PC-3 (cell line): Measurements from ENCODE around the gene HSPB7. TPM values are rescaled to one million over a fixed set of nuclear protein-coding genes. Genes with fewer than 3 reads are reported as not detected.

Experiments used
- ATAC-seq: fragments of 200-7000 bp; cut with Tn5 transposase; 2 replicates; pipeline ENCODE4 v1.9.1; 2020; ENCODE audit warnings: mild to moderate bottlenecking, moderate library complexity
- BruUV-seq: library from RNA; stranded (reverse); fragments of 400-500 nt; replicated peaks from 2 replicates; lab custom pipeline; 2021; lab: Mats Ljungman, UMichigan
- CTCF ChIA-PET: fragments of 300-600 bp; sonication (Branson Sonifier 250); formaldehyde crosslinking; loops from one replicate; lab custom pipeline; 2022; ENCODE audit warnings: antibody characterized with exemption; lab: Charles Lee
- POLR2A ChIA-PET: fragments of 300-600 bp; sonication (Branson Sonifier 250); formaldehyde crosslinking; loops from one replicate; lab custom pipeline; 2022; ENCODE audit warnings: antibody characterized with exemption; ENCODE audit not compliant: unreplicated experiment; lab: Charles Lee
- DNase-seq: peaks from one replicate; pipeline ENCODE4 v3.0.0-alpha.2; 2015
- H2AFZ ChIP-seq: fragments of 300-600 bp; sonication (generic); 2 replicates; pipeline ENCODE4 v1.6.0; 2016; ENCODE audit warnings: antibody characterized with exemption, low read length
- H3F3A ChIP-seq: fragments of 300-600 bp; sonication (generic); one replicate; pipeline ENCODE4 v1.6.0; 2017; ENCODE audit warnings: antibody characterized with exemption, low read length, control low read depth, mild to moderate bottlenecking; ENCODE audit not compliant: unreplicated experiment
- H3K27ac ChIP-seq: fragments of 300-600 bp; sonication (generic); 2 replicates; pipeline ENCODE4 v1.5.1; 2016; ENCODE audit warnings: mild to moderate bottlenecking, low read length
- H3K27me3 ChIP-seq: fragments of 300-600 bp; sonication (generic); 2 replicates; pipeline ENCODE4 v1.6.1; 2016; ENCODE audit warnings: low read length, mixed read lengths
- H3K36me3 ChIP-seq: fragments of 300-600 bp; sonication (generic); 2 replicates; pipeline ENCODE4 v1.6.1; 2016; ENCODE audit warnings: low read depth, mixed run types, low read length, mixed read lengths
- H3K4me1 ChIP-seq: fragments of 300-600 bp; sonication (generic); 2 replicates; pipeline ENCODE4 v1.5.1; 2016; ENCODE audit warnings: low read length; ENCODE audit not compliant: insufficient read depth
- H3K4me2 ChIP-seq: fragments of 300-600 bp; sonication (generic); 2 replicates; pipeline ENCODE4 v1.6.0; 2016; ENCODE audit warnings: low read length
- H3K4me3 ChIP-seq: fragments of 300-600 bp; sonication (generic); 2 replicates; pipeline ENCODE4 v1.5.1; 2016; ENCODE audit warnings: mild to moderate bottlenecking, low read length, mixed read lengths
- H3K79me2 ChIP-seq: fragments of 300-600 bp; sonication (generic); 2 replicates; pipeline ENCODE4 v1.6.1; 2017; ENCODE audit warnings: low read length, mixed read lengths
- H3K9ac ChIP-seq: fragments of 300-600 bp; sonication (generic); 2 replicates; pipeline ENCODE4 v1.6.0; 2016; ENCODE audit warnings: mild to moderate bottlenecking, low read length
- H3K9me2 ChIP-seq: fragments of 300-600 bp; sonication (generic); replicated peaks from 2 replicates; pipeline ENCODE4 v1.6.1; 2016; ENCODE audit warnings: mixed run types, low read length, mixed read lengths
- H3K9me3 ChIP-seq: fragments of 300-600 bp; sonication (generic); 2 replicates; pipeline ENCODE4 v1.6.1; 2016; ENCODE audit warnings: low read length, mixed read lengths
- H4K20me1 ChIP-seq: fragments of 300-600 bp; sonication (generic); 2 replicates; pipeline ENCODE4 v1.6.1; 2016; ENCODE audit warnings: low read length, mixed read lengths
- EZH2 ChIP-seq: fragments of 300-600 bp; sonication (generic); IDR thresholded peaks from one replicate; pipeline ENCODE4 v1.6.1; 2017; ENCODE audit warnings: antibody characterized with exemption, mild to moderate bottlenecking, low read length; ENCODE audit not compliant: unreplicated experiment
- EZH2phosphoT487 ChIP-seq: fragments of 300-600 bp; sonication (generic); IDR thresholded peaks from 2 replicates; pipeline ENCODE4 v1.6.1; 2018; ENCODE audit warnings: mild to moderate bottlenecking, antibody characterized with exemption, low read length, borderline replicate concordance
- intact Hi-C: fragments of 100-400 bp; cut with micrococcal nuclease; formaldehyde crosslinking; loops from 2 replicates; pipeline ENCODE4 v1.9.0; 2023
- total RNA-seq: library from RNA; depleted of rRNA; stranded (reverse); fragments of >200 nt; gene quantifications from 2 replicates; pipeline ENCODE4 v1.2.3, GENCODE V29; 2014
- TF ChIP-seq, protein P1 (sequence below): fragments of 300-600 bp; sonication (generic); conservative IDR thresholded peaks from 2 replicates; pipeline ENCODE4 v1.5.1; 2017; ENCODE audit warnings: antibody characterized with exemption, low read depth, mild to moderate bottlenecking, low read length

HSPB7 gene
- total RNA-seq, 1 experiment from 2014 or later = not detected

DNA sequence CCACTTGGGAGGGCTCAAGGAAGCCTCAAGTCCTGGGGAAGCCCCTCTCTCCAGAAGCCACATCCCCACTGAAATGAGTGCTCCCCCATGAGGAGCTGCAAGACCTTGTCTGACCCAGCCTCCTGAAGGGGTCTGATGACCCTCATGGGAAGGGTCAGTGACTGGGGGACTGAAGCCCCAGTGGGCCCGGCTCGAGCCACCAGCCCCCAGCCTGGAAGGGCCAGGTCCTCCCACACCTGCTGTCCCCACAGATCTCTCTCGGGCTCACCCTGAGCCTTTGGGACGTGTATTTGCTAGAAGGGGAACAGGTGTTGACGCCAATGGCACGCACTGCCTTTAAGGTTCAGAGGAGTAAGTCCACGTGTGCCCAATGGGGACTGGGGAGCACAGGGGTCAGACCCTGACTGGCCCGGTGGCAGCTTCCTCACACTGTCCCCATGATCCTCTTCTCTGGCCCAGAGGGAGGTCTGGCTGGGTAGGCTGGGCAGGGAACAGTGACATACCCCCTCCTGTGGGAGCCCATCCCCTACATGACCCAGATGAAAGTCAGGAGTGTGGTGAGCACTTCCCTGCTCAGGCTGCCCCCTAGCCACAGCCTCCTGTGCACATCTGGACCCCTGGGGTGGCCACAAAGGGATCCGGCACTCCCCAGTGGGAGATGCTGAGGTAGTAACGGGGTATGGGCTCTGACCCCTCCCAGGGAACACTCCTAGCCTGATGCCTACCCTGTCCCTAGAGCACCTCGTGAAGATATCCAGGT lies 26.2 kb downstream of the HSPB7 start:
- Histone ChIP-seq H3K36me3 (no peaks in the 10 kb centered on the region), H4K20me1 (no peaks in the 10 kb centered on the region), H3K27me3 (no peaks in the 10 kb centered on the region), H3K4me2 (no peak overlapping the region), H3K4me3 (no peak overlapping the region), H2AFZ (no peak overlapping the region), H3K79me2 (no peaks in the 10 kb centered on the region), H3K9me2 (no peaks in the 10 kb centered on the region), H3K9ac (no peak overlapping the region), H3K27ac (no peak overlapping the region), H3F3A (no peaks in the 10 kb centered on the region), H3K9me3 (no peaks in the 10 kb centered on the region), H3K4me1 (no peaks in the 10 kb centered on the region)
- TF ChIP-seq EZH2 = no peak
- TF ChIP-seq EZH2phosphoT487 = no peak
- no TSS peak for BruUV-seq
- intact Hi-C loops = no loop called here
- ATAC-seq = no peak
- ChIA-PET POLR2A (no interaction called here), CTCF (no interaction called here)
- no peak for DNase-seq

DNA sequence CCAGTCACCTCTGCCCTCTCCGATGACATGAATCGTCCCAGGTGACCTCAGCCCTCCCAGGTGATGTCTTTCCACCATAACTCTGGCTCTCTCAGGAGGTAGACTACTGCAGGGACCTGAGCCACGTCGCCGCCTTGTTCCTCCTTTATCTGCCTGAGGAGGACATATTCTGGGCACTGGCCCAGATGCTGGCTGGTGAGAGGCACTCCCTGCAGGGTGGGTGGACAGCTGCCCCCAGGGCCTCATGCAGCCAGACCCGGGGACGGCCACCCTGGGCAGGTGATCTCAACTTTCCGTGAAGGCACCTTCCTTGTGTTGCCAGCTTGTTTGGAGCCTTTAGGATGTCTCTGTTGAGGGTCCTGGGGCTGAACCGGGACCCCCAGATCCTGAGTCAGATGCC lies 28.1 kb downstream of the HSPB7 start:
- Histone ChIP-seq H3F3A (no peaks in the 10 kb centered on the region), H3K4me3 (no peak overlapping the region), H2AFZ (no peak overlapping the region), H3K4me1 (peaks cover 11% of the 10 kb centered on the region; the same call in 1 of the 2 replicates), H3K79me2 (no peaks in the 10 kb centered on the region), H3K4me2 (no peak overlapping the region), H4K20me1 (no peaks in the 10 kb centered on the region), H3K27ac (no peak overlapping the region), H3K9ac (no peak overlapping the region), H3K36me3 (no peaks in the 10 kb centered on the region), H3K9me3 (no peaks in the 10 kb centered on the region), H3K9me2 (no peaks in the 10 kb centered on the region), H3K27me3 (no peaks in the 10 kb centered on the region)
- CTCF ChIA-PET = no interaction called here
- intact Hi-C loops = no loop called here
- DNase-seq (no peak), ATAC-seq (no peak)
- POLR2A ChIA-PET = no interaction called here
- no peak for TF ChIP-seq EZH2
- TF ChIP-seq EZH2phosphoT487 = no peak
- TF ChIP-seq, protein P1, sequence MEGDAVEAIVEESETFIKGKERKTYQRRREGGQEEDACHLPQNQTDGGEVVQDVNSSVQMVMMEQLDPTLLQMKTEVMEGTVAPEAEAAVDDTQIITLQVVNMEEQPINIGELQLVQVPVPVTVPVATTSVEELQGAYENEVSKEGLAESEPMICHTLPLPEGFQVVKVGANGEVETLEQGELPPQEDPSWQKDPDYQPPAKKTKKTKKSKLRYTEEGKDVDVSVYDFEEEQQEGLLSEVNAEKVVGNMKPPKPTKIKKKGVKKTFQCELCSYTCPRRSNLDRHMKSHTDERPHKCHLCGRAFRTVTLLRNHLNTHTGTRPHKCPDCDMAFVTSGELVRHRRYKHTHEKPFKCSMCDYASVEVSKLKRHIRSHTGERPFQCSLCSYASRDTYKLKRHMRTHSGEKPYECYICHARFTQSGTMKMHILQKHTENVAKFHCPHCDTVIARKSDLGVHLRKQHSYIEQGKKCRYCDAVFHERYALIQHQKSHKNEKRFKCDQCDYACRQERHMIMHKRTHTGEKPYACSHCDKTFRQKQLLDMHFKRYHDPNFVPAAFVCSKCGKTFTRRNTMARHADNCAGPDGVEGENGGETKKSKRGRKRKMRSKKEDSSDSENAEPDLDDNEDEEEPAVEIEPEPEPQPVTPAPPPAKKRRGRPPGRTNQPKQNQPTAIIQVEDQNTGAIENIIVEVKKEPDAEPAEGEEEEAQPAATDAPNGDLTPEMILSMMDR = no peak
- BruUV-seq = no TSS peak

DNA sequence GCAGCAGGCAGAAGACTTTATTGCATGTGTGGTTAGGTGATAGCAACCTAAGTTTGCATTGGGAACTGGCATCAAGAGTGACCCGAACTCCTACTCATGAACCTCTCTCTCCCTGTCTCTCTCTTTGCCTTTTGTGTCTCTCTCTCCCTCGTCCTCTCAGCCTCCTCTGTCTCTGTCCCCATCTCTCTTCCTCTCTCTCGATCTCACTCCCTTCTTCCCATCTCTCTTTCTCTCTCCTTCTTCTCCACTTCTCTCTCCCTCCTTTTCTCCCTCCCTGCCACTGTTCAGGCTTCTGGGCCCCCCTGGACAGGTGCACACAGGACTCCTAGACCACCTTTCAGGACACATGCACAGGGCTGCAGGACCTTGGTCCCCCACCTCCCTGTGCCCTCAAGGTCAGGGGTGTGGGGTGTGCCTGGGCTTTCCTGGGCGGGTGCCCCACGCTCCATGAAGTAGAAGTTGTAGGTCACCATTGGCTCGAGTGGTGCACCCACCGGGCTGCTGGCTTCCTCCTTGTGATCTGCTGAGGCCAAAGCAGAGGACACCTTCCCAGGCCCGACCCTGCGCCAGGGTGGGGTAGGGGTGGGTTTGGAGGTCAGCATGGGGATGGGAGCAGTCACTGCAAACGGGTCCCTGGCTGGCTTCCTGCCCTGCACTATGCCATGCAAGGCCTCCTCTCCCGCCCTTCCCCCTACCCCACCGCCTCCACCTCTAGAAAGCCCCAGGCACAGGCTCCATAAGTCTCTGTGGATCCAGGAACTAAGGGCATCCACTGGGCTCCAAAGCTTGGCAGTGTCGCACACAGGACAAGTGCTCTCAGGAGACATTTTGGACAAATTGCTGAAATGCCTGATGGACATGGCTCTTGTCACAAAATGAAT lies 28.7 kb downstream of the HSPB7 start:
- Histone ChIP-seq H4K20me1 (no peaks in the 10 kb centered on the region), H2AFZ (no peak overlapping the region), H3K4me2 (no peak overlapping the region), H3K4me3 (no peak overlapping the region), H3K36me3 (no peaks in the 10 kb centered on the region), H3K4me1 (peaks cover 11% of the 10 kb centered on the region; the same call in 1 of the 2 replicates), H3K9me3 (no peaks in the 10 kb centered on the region), H3K27me3 (no peaks in the 10 kb centered on the region), H3K79me2 (no peaks in the 10 kb centered on the region), H3K27ac (no peak overlapping the region), H3K9me2 (no peaks in the 10 kb centered on the region), H3F3A (no peaks in the 10 kb centered on the region), H3K9ac (no peak overlapping the region)
- ChIA-PET POLR2A (no interaction called here), CTCF (no interaction called here)
- ATAC-seq = no peak
- BruUV-seq = no TSS peak
- no peak for DNase-seq
- TF ChIP-seq EZH2 = no peak
- TF ChIP-seq, protein P1 = no peak
- TF ChIP-seq EZH2phosphoT487 = no peak
- intact Hi-C loops = no loop called here
